Stomach smooth muscle (tissue), 2 donors: ENCODE measurements around the gene ZSWIM5.
A peak's percentile ranks its signal among the peaks of the same experiment; 100 is the strongest.
"Not testable (repeated sequence)": the region's sequence is repeated elsewhere in the genome, so short reads cannot be mapped to it uniquely, and the experiment has no call there.

Experiments used
- H3K27ac ChIP-seq: one replicate; pipeline ENCODE4 v1.7.0; 2013; ENCODE audit warnings: mild to moderate bottlenecking, low read length, inconsistent platforms
- H3K27me3 ChIP-seq, 2 donors: one replicate each; pipeline ENCODE4 v1.7.0; 2013; ENCODE audit warnings: low read length in 2 of 2; ENCODE audit not compliant: insufficient read depth in 2 of 2, control insufficient read depth in 1 of 2
- H3K36me3 ChIP-seq, 2 donors: one replicate each; pipeline ENCODE4 v1.7.0; 2013; ENCODE audit warnings: low read length in 2 of 2; ENCODE audit not compliant: control insufficient read depth in 2 of 2, insufficient read depth in 2 of 2
- H3K4me1 ChIP-seq: one replicate; pipeline ENCODE4 v1.7.0; 2013; ENCODE audit warnings: low read length; ENCODE audit not compliant: control insufficient read depth, insufficient read depth
- H3K4me3 ChIP-seq, 2 donors: one replicate each; pipeline ENCODE4 v1.7.0; 2013; ENCODE audit warnings: low read length in 2 of 2
- H3K9ac ChIP-seq, 2 donors: one replicate each; pipeline ENCODE4 v1.7.0; 2013; ENCODE audit warnings: low read length in 2 of 2, mild to moderate bottlenecking in 1 of 2
- H3K9me3 ChIP-seq, 2 donors: one replicate each; pipeline ENCODE4 v1.7.0; 2013; ENCODE audit warnings: low read length in 2 of 2; ENCODE audit not compliant: control insufficient read depth in 2 of 2
- donor health status: healthy.
- donor health status: Pancreatic carcinoma.

Gene ZSWIM5

GRCh38 chr1:45205910-45206721 is at the start of gene ZSWIM5:
Gene ZSWIM5 (minus strand): TSS chr1:45206605. CDS start chr1:45206350, 255 bp downstream.
- peak within 1 kb of the TSS; percentile 81 to 89 for H3K4me3 ChIP-seq
- H3K9ac ChIP-seq: peak within 1 kb of the TSS; percentile 81 to 87
- no peaks in the 10 kb centered on the region for H3K36me3 ChIP-seq
- no peaks in the 10 kb centered on the region for H3K27me3 ChIP-seq
- H3K27ac ChIP-seq: peak within 1 kb of the TSS; percentile 63
- no peaks in the 10 kb centered on the region for H3K9me3 ChIP-seq
- H3K4me1 ChIP-seq: peaks cover 8% of the 10 kb centered on the region

GRCh38 chr1:45254490-45254889 is 48.1 kb upstream of the ZSWIM5 start:
- Histone ChIP-seq H3K27me3 (no peaks in the 10 kb centered on the region), H3K9ac (no peak overlapping the region), H3K4me3 (no peak overlapping the region), H3K9me3 (peaks cover 0 to 4% of the 10 kb centered on the region in 2 donors), H3K4me1 (no peaks in the 10 kb centered on the region), H3K36me3 (no peaks in the 10 kb centered on the region), H3K27ac (no peak overlapping the region)

GRCh38 chr1:45250544-45250943 is 44.1 kb upstream of the ZSWIM5 start:
- no peak overlapping the region for H3K4me3 ChIP-seq
- H3K9me3 ChIP-seq: no peaks in the 10 kb centered on the region
- H3K27me3 ChIP-seq: no peaks in the 10 kb centered on the region
- no peak overlapping the region for H3K9ac ChIP-seq
- no peaks in the 10 kb centered on the region for H3K36me3 ChIP-seq
- no peaks in the 10 kb centered on the region for H3K4me1 ChIP-seq
- H3K27ac ChIP-seq: no peak overlapping the region

GRCh38 chr1:45248004-45248403 is 41.6 kb upstream of the ZSWIM5 start:
- not testable (repeated sequence) for H3K4me1 ChIP-seq, H3K27ac ChIP-seq, H3K36me3 ChIP-seq, H3K9me3 ChIP-seq, H3K27me3 ChIP-seq, H3K9ac ChIP-seq, H3K4me3 ChIP-seq

- Histone ChIP-seq H3K9ac (no peak overlapping the region), H3K27ac (no peak overlapping the region), H3K4me3 (no peak overlapping the region), H3K4me1 (no peaks in the 10 kb centered on the region), H3K27me3 (no peaks in the 10 kb centered on the region), H3K36me3 (no peaks in the 10 kb centered on the region), H3K9me3 (peaks cover 0 to 3% of the 10 kb centered on the region in 2 donors)
These were observed 40.4 kb upstream of the ZSWIM5 start for GRCh38 chr1:45246760-45247159.

GRCh38 chr1:45246359-45246758 is 40.0 kb upstream of the ZSWIM5 start:
- not testable (repeated sequence) for H3K9ac ChIP-seq, H3K27me3 ChIP-seq, H3K4me3 ChIP-seq, H3K27ac ChIP-seq, H3K9me3 ChIP-seq, H3K36me3 ChIP-seq, H3K4me1 ChIP-seq

- no peak overlapping the region for H3K27ac ChIP-seq
- peaks cover 0 to 3% of the 10 kb centered on the region in 2 donors for H3K9me3 ChIP-seq
- H3K36me3 ChIP-seq: no peaks in the 10 kb centered on the region
These were observed 38.3 kb upstream of the ZSWIM5 start for GRCh38 chr1:45244660-45245059.

GRCh38 chr1:45243476-45244343 is 37.3 kb upstream of the ZSWIM5 start:
- Histone ChIP-seq H3K4me1 (no peaks in the 10 kb centered on the region), H3K4me3 (no peak overlapping the region)

More at GRCh38 chr1:45244660-45245059, 38.3 kb upstream of the ZSWIM5 start:
- Histone ChIP-seq H3K4me3 (no peak overlapping the region), H3K9ac (no peak overlapping the region), H3K4me1 (no peaks in the 10 kb centered on the region), H3K27me3 (no peaks in the 10 kb centered on the region)

GRCh38 chr1:45238846-45239245 is 32.4 kb upstream of the ZSWIM5 start:
- Histone ChIP-seq H3K9me3 (peaks cover 0 to 3% of the 10 kb centered on the region in 2 donors), H3K36me3 (no peaks in the 10 kb centered on the region), H3K9ac (no peak overlapping the region), H3K27ac (no peak overlapping the region), H3K27me3 (no peaks in the 10 kb centered on the region), H3K4me1 (no peaks in the 10 kb centered on the region), H3K4me3 (no peak overlapping the region)

More at GRCh38 chr1:45243476-45244343, 37.3 kb upstream of the ZSWIM5 start:
- Histone ChIP-seq H3K9ac (no peak overlapping the region), H3K36me3 (no peaks in the 10 kb centered on the region), H3K9me3 (peaks cover 0 to 3% of the 10 kb centered on the region in 2 donors), H3K27ac (no peak overlapping the region), H3K27me3 (no peaks in the 10 kb centered on the region)

GRCh38 chr1:45236136-45236535 is 29.7 kb upstream of the ZSWIM5 start:
- no peaks in the 10 kb centered on the region for H3K9me3 ChIP-seq

More at GRCh38 chr1:45236136-45236535, 29.7 kb upstream of the ZSWIM5 start:
- Histone ChIP-seq H3K36me3 (no peaks in the 10 kb centered on the region), H3K27ac (no peak overlapping the region), H3K4me1 (no peaks in the 10 kb centered on the region), H3K27me3 (no peaks in the 10 kb centered on the region), H3K9ac (no peak overlapping the region), H3K4me3 (no peak overlapping the region)
